NCI-H1930 (cell line): Measurements from ENCODE around the gene ZBED6.
A peak's percentile ranks its signal among the peaks of the same experiment; 100 is the strongest.
"Not testable (repeated sequence)": the region's sequence is repeated elsewhere in the genome, so short reads cannot be mapped to it uniquely, and the experiment has no call there.

ENCODE experiments used
- DNase-seq, 2 experiments: peaks; one replicate each; lab custom pipeline; 2025; lab: John Stamatoyannopoulos, UW

Gene ZBED6

GRCh38 chr1:203795441-203796235, at the start of gene ZBED6, which contains the start of gene ZC3H11A:
Gene ZBED6, plus strand, starts transcription at chr1:203795623. Its CDS starts 1,900 bp downstream, at chr1:203797523.
Gene ZC3H11A, plus strand, starts transcription at chr1:203795623. Its CDS starts 21,448 bp downstream, at chr1:203817071.
- DNase-seq, result peak; percentile 92 to 93

- DNase-seq, result no peak
Observed at GRCh38 chr1:203746281-203746680, 49.1 kb upstream of the ZBED6 start.

GRCh38 chr1:203751051-203751450, 44.4 kb upstream of the ZBED6 start:
- DNase-seq, result no peak

GRCh38 chr1:203751618-203752361, 43.6 kb upstream of the ZBED6 start:
- DNase-seq, result not testable (repeated sequence)

- no peak for DNase-seq
Observed at GRCh38 chr1:203754455-203754864, 41.0 kb upstream of the ZBED6 start.

GRCh38 chr1:203756036-203756435, 39.4 kb upstream of the ZBED6 start:
- no peak for DNase-seq

GRCh38 chr1:203758749-203759148, 36.7 kb upstream of the ZBED6 start:
- not testable (repeated sequence) for DNase-seq

GRCh38 chr1:203760506-203760905, 34.9 kb upstream of the ZBED6 start:
- DNase-seq, result no peak

- not testable (repeated sequence) for DNase-seq
Observed at GRCh38 chr1:203761958-203762357, 33.5 kb upstream of the ZBED6 start.

- DNase-seq, result no peak
Observed at GRCh38 chr1:203763505-203763904, 31.9 kb upstream of the ZBED6 start.

- DNase-seq, result no peak
Observed at GRCh38 chr1:203764105-203765028, 31.1 kb upstream of the ZBED6 start.

- DNase-seq, result no peak
Observed at GRCh38 chr1:203765029-203765837, 30.2 kb upstream of the ZBED6 start, which contains the start of gene LAX1. Gene LAX1, plus strand, starts transcription at chr1:203765183. Its CDS starts 383 bp downstream, at chr1:203765566.

- no peak for DNase-seq
Observed at GRCh38 chr1:203768256-203768655, 27.2 kb upstream of the ZBED6 start.

GRCh38 chr1:203769505-203770343, 25.7 kb upstream of the ZBED6 start:
- no peak for DNase-seq

- DNase-seq, result no peak
Observed at GRCh38 chr1:203771901-203772301, 23.5 kb upstream of the ZBED6 start.

GRCh38 chr1:203772836-203773235, 22.6 kb upstream of the ZBED6 start:
- no peak for DNase-seq

- DNase-seq, result no peak
Observed at GRCh38 chr1:203776636-203777035, 18.8 kb upstream of the ZBED6 start.

GRCh38 chr1:203777596-203777995, 17.8 kb upstream of the ZBED6 start:
- no peak for DNase-seq

GRCh38 chr1:203778146-203778545, 17.3 kb upstream of the ZBED6 start:
- DNase-seq, result no peak

GRCh38 chr1:203778789-203779188, 16.6 kb upstream of the ZBED6 start:
- no peak for DNase-seq
